NCI-H2171 (cell line): Measurements from ENCODE around the gene TAS1R2.

Experiments used
- DNase-seq: peaks from one replicate; lab custom pipeline; 2025; lab: John Stamatoyannopoulos, UW

TAS1R2 gene

GRCh38 chr1:18802231-18802630, 57.2 kb downstream of the TAS1R2 start:
- DNase-seq, result no peak

DNA sequence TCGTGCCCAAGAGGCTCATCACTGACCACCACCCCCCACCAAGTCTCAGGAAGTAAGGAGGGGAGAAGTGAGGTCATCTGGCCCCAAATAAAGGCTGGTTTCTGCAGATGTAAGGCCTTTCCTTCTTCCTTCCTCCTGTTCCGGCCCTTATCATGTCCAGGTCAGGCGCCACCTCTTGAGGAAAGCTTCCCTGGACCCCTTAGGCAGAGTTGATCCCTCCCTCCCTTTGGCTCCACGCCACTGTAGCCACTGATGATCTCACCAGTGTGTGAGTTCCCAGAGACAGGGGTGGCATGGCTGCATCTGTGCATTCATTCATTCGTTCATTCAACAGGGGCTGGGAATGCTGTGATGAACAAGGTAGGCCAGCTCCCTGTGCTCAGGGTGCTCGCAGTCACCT, 59.2 kb downstream of the TAS1R2 start:
- no peak for DNase-seq

DNA sequence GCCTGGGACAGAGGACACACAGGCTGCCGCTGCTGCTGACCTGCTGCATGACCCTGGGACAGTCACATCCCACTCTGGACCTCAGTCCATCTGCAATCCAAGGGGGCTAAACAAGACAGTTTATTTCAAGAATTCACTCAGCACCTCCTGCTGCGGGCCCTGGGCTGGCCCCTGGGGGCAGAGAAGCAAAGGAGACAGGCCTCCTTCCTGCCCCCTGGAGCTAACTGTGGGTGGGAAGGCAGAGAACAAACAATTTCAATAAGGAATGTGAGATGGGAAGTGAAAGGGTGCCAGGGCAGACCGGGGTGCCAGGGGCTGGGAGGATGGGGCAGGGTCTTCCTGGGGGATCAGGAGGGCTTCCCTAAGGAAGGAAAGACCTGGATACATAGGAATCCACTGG, 60.0 kb downstream of the TAS1R2 start:
- DNase-seq, result no peak

GRCh38 chr1:18798946-18799345, 60.5 kb downstream of the TAS1R2 start:
- no peak for DNase-seq

DNA sequence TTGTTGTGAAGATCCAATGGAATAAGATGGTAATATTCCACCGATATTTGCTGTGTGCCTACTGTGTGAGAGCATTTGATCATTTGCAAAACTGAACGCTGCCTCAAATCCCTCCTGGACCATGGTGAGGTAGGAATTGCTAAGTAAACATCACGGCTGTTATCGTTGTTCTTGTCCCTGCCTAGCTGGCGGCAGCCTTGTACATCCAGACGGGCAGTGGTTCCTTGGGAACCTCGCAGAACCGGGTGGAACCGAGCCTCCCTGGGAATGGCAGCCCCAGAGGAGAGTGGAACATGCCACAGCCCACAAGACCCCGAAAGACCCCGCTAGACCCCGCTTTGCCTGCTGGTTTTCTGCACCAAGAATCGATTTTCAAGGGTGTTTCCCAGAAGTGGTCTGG, 60.9 kb downstream of the TAS1R2 start:
- DNase-seq, result no peak

- DNase-seq, result no peak
These were observed 62.5 kb downstream of the TAS1R2 start for GRCh38 chr1:18796950-18797349.

DNA sequence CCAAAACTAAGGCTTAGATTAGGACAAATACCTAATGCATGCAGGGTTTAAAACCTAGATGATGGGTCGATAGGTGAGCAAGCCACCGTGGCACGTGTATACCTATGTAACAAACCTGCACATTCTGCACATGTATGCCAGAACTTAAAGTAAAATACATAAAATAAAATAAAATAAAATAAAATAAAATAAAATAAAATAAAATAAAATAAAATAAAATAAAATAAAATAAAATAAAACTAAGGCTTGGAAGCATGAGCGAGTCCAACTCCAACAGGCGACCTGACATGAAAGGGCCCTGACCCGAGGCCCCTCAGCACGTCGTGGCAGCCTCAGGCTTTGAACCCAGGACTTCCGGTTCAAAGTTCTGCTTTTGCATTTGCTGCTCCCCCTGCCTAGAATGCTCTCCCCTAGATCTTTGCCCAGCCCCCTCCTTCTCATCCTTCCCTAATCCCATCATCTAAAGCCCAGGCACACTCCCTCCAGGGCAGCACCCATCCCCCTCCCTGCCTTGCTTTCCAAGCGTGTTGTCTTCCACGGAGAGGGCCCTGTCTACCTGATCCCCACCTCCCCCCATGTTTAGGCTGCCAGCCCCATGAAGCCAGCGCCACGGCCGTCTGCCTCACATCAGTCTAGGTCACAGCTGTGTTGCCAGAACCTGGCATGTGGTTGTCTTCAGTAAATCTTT, 64.3 kb downstream of the TAS1R2 start:
- no peak for DNase-seq

DNA sequence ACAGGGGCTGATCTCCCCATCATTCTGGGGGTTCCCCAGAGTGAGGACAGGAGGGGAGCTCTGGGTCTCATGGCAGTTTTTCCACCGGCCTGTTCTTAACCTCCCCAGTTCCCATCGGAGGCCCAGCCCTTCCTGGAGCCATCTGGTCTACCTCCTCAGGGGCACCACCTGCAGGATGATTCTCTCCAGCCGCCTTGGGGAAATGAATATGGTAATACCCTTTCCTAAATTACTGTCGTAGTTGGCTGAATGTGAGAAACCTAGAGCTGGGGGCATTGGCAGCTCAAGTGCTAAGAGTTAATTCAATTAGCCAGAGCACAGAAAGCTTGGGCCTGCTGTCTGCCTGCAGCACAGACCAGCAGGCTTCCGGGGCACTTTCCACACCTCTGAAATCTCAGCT, 64.9 kb downstream of the TAS1R2 start:
- DNase-seq, result no peak

- DNase-seq, result no peak
These were observed 65.4 kb downstream of the TAS1R2 start for GRCh38 chr1:18794051-18794450.

GRCh38 chr1:18793164-18793563, 66.3 kb downstream of the TAS1R2 start:
- DNase-seq, result no peak

GRCh38 chr1:18792747-18793146, 66.7 kb downstream of the TAS1R2 start:
- no peak for DNase-seq
